Common myeloid progenitor, CD34-positive (primary cell): ENCODE measurements around the gene EPHA6.
"Not testable (repeated sequence)": the region's sequence is repeated elsewhere in the genome, so short reads cannot be mapped to it uniquely, and the experiment has no call there.

ENCODE experiments used
- CTCF ChIA-PET: fragments of 350-600 bp; sonication (Branson Sonifier 250); formaldehyde crosslinking; loops from one replicate; lab custom pipeline; 2021; ENCODE audit warnings: antibody characterized with exemption; lab: Charles Lee
- POLR2A ChIA-PET: fragments of 350-600 bp; sonication (Branson Sonifier 250); formaldehyde crosslinking; loops from one replicate; lab custom pipeline; 2021; ENCODE audit warnings: antibody characterized with exemption; lab: Charles Lee
- DNase-seq, 3 donors: peaks; one replicate each; pipeline versions ENCODE4 v3.0.0 to v3.0.0-alpha.2; 2013
- H3K27ac ChIP-seq, 2 experiments: 1 replicate in 1 of 2; 2 replicates in 1 of 2; pipeline ENCODE4 v1.7.0; 2013; ENCODE audit warnings: inconsistent platforms in 2 of 2, low read length in 2 of 2, mild to moderate bottlenecking in 2 of 2, low read depth in 1 of 2, moderate library complexity in 1 of 2; ENCODE audit not compliant: severe bottlenecking in 2 of 2, insufficient read depth in 1 of 2, poor library complexity in 1 of 2
- H3K27me3 ChIP-seq, 5 experiments: replicated peaks in 2 of 5; 1 replicate in 3 of 5; 2 replicates in 2 of 5; pipeline versions ENCODE4 v1.6.1 to v1.7.0; 2013; ENCODE audit warnings: low read length in 4 of 5, mild to moderate bottlenecking in 2 of 5, moderate library complexity in 2 of 5, inconsistent platforms in 1 of 5; ENCODE audit not compliant: insufficient read depth in 5 of 5, control insufficient read depth in 4 of 5
- H3K36me3 ChIP-seq, 4 experiments: 1 replicate in 2 of 4; 2 replicates in 2 of 4; pipeline versions ENCODE4 v1.6.1 to v1.7.0; 2013; ENCODE audit warnings: low read length in 3 of 4, control low read depth in 1 of 4, mild to moderate bottlenecking in 1 of 4; ENCODE audit not compliant: control insufficient read depth in 4 of 4, insufficient read depth in 4 of 4
- H3K4me1 ChIP-seq, 4 experiments: 1 replicate in 3 of 4; 2 replicates in 1 of 4; pipeline versions ENCODE4 v1.6.1 to v1.7.1; 2013; ENCODE audit warnings: low read length in 3 of 4, mild to moderate bottlenecking in 3 of 4, control low read depth in 1 of 4, inconsistent platforms in 1 of 4, moderate library complexity in 1 of 4; ENCODE audit not compliant: control insufficient read depth in 4 of 4, insufficient read depth in 4 of 4; ENCODE audit errors: control extremely low read depth in 1 of 4
- H3K4me3 ChIP-seq, 7 experiments: 1 replicate in 4 of 7; 2 replicates in 3 of 7; pipeline versions ENCODE4 v1.5.1 to v1.7.0; 2013; ENCODE audit warnings: mild to moderate bottlenecking in 7 of 7, low read length in 6 of 7, moderate library complexity in 6 of 7, inconsistent platforms in 2 of 7, low read depth in 2 of 7, control low read depth in 1 of 7; ENCODE audit not compliant: insufficient read depth in 4 of 7, control insufficient read depth in 1 of 7; ENCODE audit errors: extremely low read depth in 1 of 7
- H3K9me3 ChIP-seq, 5 experiments: 1 replicate in 4 of 5; 2 replicates in 1 of 5; pipeline versions ENCODE4 v1.6.1 to v1.7.1; 2013; ENCODE audit warnings: low read length in 4 of 5, mild to moderate bottlenecking in 2 of 5, inconsistent platforms in 1 of 5, low read depth in 1 of 5, moderate library complexity in 1 of 5; ENCODE audit not compliant: control insufficient read depth in 4 of 5, insufficient read depth in 2 of 5; ENCODE audit errors: control extremely low read depth in 1 of 5
- WGBS: methylation state at CpG from one replicate; pipeline ENCODE4 v1.1.5; 2013; ENCODE audit not compliant: insufficient coverage; 5-methylcytosine and 5-hydroxymethylcytosine counted together

Gene EPHA6

GRCh38 chr3:97470481-97470880, 656.1 kb downstream of the EPHA6 start:
- CTCF ChIA-PET: no interaction called here
- no peaks in the 10 kb centered on the region for H3K36me3 ChIP-seq
- WGBS: no CpG with 5 or more reads among the region's 2 CpGs
- no peaks in the 10 kb centered on the region for H3K9me3 ChIP-seq
- POLR2A ChIA-PET: no interaction called here
- no peak overlapping the region for H3K4me3 ChIP-seq
- no peak for DNase-seq
- no peaks in the 10 kb centered on the region for H3K27me3 ChIP-seq
- H3K27ac ChIP-seq: no peak overlapping the region
- no peaks in the 10 kb centered on the region for H3K4me1 ChIP-seq

- ChIA-PET CTCF (no interaction called here), POLR2A (no interaction called here)
- DNase-seq: no peak
- no peak overlapping the region for H3K27ac ChIP-seq
- H3K4me1 ChIP-seq: no peaks in the 10 kb centered on the region
- no peaks in the 10 kb centered on the region for H3K27me3 ChIP-seq
- no peaks in the 10 kb centered on the region for H3K36me3 ChIP-seq
- no peak overlapping the region for H3K4me3 ChIP-seq
- no peaks in the 10 kb centered on the region for H3K9me3 ChIP-seq
These were observed 665.3 kb downstream of the EPHA6 start for GRCh38 chr3:97479740-97480139.

GRCh38 chr3:97480696-97481289, 666.4 kb downstream of the EPHA6 start:
- H3K36me3 ChIP-seq, H3K9me3 ChIP-seq, DNase-seq, H3K27me3 ChIP-seq, POLR2A ChIA-PET, H3K4me1 ChIP-seq, CTCF ChIA-PET, H3K27ac ChIP-seq, H3K4me3 ChIP-seq: not testable (repeated sequence)
- over 99% methylated on average over 17 of the region's 29 CpGs for WGBS

- H3K9me3 ChIP-seq: no peaks in the 10 kb centered on the region
- no peaks in the 10 kb centered on the region for H3K36me3 ChIP-seq
- H3K27me3 ChIP-seq: no peaks in the 10 kb centered on the region
- H3K27ac ChIP-seq: no peak overlapping the region
- POLR2A ChIA-PET: no interaction called here
- CTCF ChIA-PET: no interaction called here
- H3K4me1 ChIP-seq: no peaks in the 10 kb centered on the region
- DNase-seq: no peak
- 100% methylated on average over 4 of the region's 26 CpGs for WGBS
- no peak overlapping the region for H3K4me3 ChIP-seq
These were observed 667.0 kb downstream of the EPHA6 start for GRCh38 chr3:97481416-97481815.

GRCh38 chr3:97485206-97485605, 670.8 kb downstream of the EPHA6 start:
- Histone ChIP-seq H3K4me1 (no peaks in the 10 kb centered on the region), H3K27me3 (no peaks in the 10 kb centered on the region), H3K9me3 (no peaks in the 10 kb centered on the region), H3K27ac (no peak overlapping the region), H3K4me3 (no peak overlapping the region), H3K36me3 (no peaks in the 10 kb centered on the region)
- 89% methylated on average over 3 of the region's 3 CpGs for WGBS
- POLR2A ChIA-PET: no interaction called here
- CTCF ChIA-PET: no interaction called here
- no peak for DNase-seq

GRCh38 chr3:97487587-97487986, 673.2 kb downstream of the EPHA6 start:
- Histone ChIP-seq H3K36me3 (no peaks in the 10 kb centered on the region), H3K27ac (no peak overlapping the region), H3K9me3 (no peaks in the 10 kb centered on the region), H3K27me3 (no peaks in the 10 kb centered on the region), H3K4me1 (no peaks in the 10 kb centered on the region), H3K4me3 (no peak overlapping the region)
- ChIA-PET CTCF (no interaction called here), POLR2A (no interaction called here)
- DNase-seq: no peak
- no CpG with 5 or more reads among the region's 1 CpG for WGBS

GRCh38 chr3:97488741-97489140, 674.3 kb downstream of the EPHA6 start:
- no CpG with 5 or more reads among the region's 1 CpG for WGBS

More at GRCh38 chr3:97488741-97489140, 674.3 kb downstream of the EPHA6 start:
- POLR2A ChIA-PET: interaction anchor here (0.5 kb wide), 1 partner anchor 142 kb away, joined by 3 read pairs; no protein-coding TSS in a partner anchor
- Histone ChIP-seq H3K9me3 (no peaks in the 10 kb centered on the region), H3K4me1 (no peaks in the 10 kb centered on the region), H3K27me3 (no peaks in the 10 kb centered on the region), H3K36me3 (no peaks in the 10 kb centered on the region), H3K4me3 (no peak overlapping the region), H3K27ac (no peak overlapping the region)
- DNase-seq: no peak
- CTCF ChIA-PET: no interaction called here
